Gastrocnemius medialis (tissue), 4 donors: ENCODE results near the gene EPHB2.

ENCODE experiments used
- CTCF ChIP-seq, 5 experiments: fragments of 450-650 bp in 3 of 5; fragments of 200-600 bp in 2 of 5; sonication (generic) in 2 of 5; IDR thresholded peaks in 4 of 5; conservative IDR thresholded peaks in 1 of 5; 1 replicate in 4 of 5; 2 replicates in 1 of 5; pipeline ENCODE4 v1.5.1; 2016 to 2019; ENCODE audit warnings: antibody characterized with exemption in 5 of 5, mild to moderate bottlenecking in 3 of 5, moderate library complexity in 3 of 5
- POLR2A ChIP-seq, 2 donors: fragments of 450-650 bp; IDR thresholded peaks; one replicate each; pipeline ENCODE4 v1.6.1; 2017; ENCODE audit warnings: antibody characterized with exemption in 2 of 2, mild to moderate bottlenecking in 2 of 2, moderate library complexity in 2 of 2

- no peak for TF ChIP-seq CTCF (IDR thresholded peaks at IDR 0.05 in 4 of 5, conservative IDR thresholded peaks at IDR 0.05 in 1 of 5)
- TF ChIP-seq POLR2A (IDR thresholded peaks at IDR 0.05), result no peak
Observed at GRCh38 chr1:22828484-22829308, 118.1 kb downstream of the EPHB2 start.
